ENCODE results near the gene CACNA1F. TPM values are rescaled to one million over a fixed set of nuclear protein-coding genes. Genes with fewer than 3 reads are reported as not detected.

CACNA1F gene
- total and polyA plus RNA-seq, 9 of the 15 experiments (the other 6 are each of a cell fraction or from before 2014, with no cell fraction given) = under 0.01 to 0.41 (median 0.03) TPM; not detected in 3

GRCh38 chrX:49157194-49157593 is 75.9 kb downstream of the CACNA1F start:
- H4K20me1 ChIP-seq (replicated peaks; ENCODE audit: control insufficient read depth, insufficient read depth, low read length) = no peaks in the 10 kb centered on the region
- 84% methylated on average over 9 of the region's 25 CpGs for WGBS (ENCODE audit: insufficient coverage, low coverage, missing lambda C conversion rate)
- H3K4me3 ChIP-seq = no peak overlapping the region
- POLR2A ChIA-PET = interaction anchor here (0.6 to 1.5 kb wide), 2 partner anchors 10 to 955 kb away, joined by 3 to 8 read pairs; no protein-coding TSS in a partner anchor
- no peak for DNase-seq (ENCODE audit: extremely low read depth in 1 of 4, low spot score in 3 of 4)
- intact Hi-C loops (cut with micrococcal nuclease) = no loop called here
- H3K9me1 ChIP-seq (ENCODE audit: control insufficient read depth, insufficient read depth, low read length) = no peaks in the 10 kb centered on the region
- no peaks in the 10 kb centered on the region for H3K9me3 ChIP-seq (replicated peaks; ENCODE audit: control insufficient read depth, insufficient read depth, low read depth, low read length)
- FAIRE-seq = no peak
- CTCF ChIA-PET (ENCODE audit: low intra/inter-chr PET ratio) = no interaction called here
- H3K27me3 ChIP-seq (ENCODE audit: control insufficient read depth in 2 of 2, insufficient read depth in 2 of 2, low read length in 2 of 2) = no peaks in the 10 kb centered on the region
- peaks cover 8% of the 10 kb centered on the region; the same call in 2 of the 3 replicates for H3K79me2 ChIP-seq (ENCODE audit: control insufficient read depth, insufficient read depth, low read length)
- no peaks in the 10 kb centered on the region for H3K36me3 ChIP-seq (ENCODE audit: control insufficient read depth, insufficient read depth, low read length)
- H2AFZ ChIP-seq (ENCODE audit: low read depth, low read length) = 0 out of 2 replicates have a peak overlapping the region, but pooled peaks have one; percentile 14
- BruUV-seq (replicated peaks) = no TSS peak
- H3K9ac ChIP-seq (ENCODE audit: insufficient read depth in 1 of 2, low read depth in 2 of 2, low read length in 2 of 2) = peak overlapping the region in 1 of 2 experiments; percentile 64; a peak in 2 of 4 replicates
- H3K4me2 ChIP-seq (ENCODE audit: insufficient read depth, low read length) = no peak overlapping the region
- H3K4me1 ChIP-seq (replicated peaks in 1 of 2; ENCODE audit: control insufficient read depth in 2 of 2, insufficient read depth in 2 of 2, low read length in 2 of 2) = peaks cover 4 to 28% of the 10 kb centered on the region in 2 experiments; a peak in 4 of 5 replicates
- ATAC-seq = no peak
- H3K27ac ChIP-seq (ENCODE audit: extremely low read depth, low read depth, low read length) = no peak overlapping the region
- in situ Hi-C loops (cut with MboI) = no loop called here
- TF ChIP-seq ZNF174 (CRISPR knock-in tag; IDR thresholded peaks at IDR 0.05) = no peak
- TF ChIP-seq SMARCA5 (IDR thresholded peaks at IDR 0.05) = no peak
- TF ChIP-seq KDM1A (IDR thresholded peaks at IDR 0.05) = no peak
- TF ChIP-seq ZNF589 (CRISPR knock-in tag; IDR thresholded peaks at IDR 0.05; ENCODE audit: low read depth) = no peak
- no peak for TF ChIP-seq ZNF609 (CRISPR knock-in tag; IDR thresholded peaks at IDR 0.05; ENCODE audit: borderline replicate concordance)
- TF ChIP-seq ZNF518B (CRISPR knock-in tag; IDR thresholded peaks at IDR 0.05) = no peak
- TF ChIP-seq ATF6 (CRISPR knock-in tag; IDR thresholded peaks at IDR 0.05) = no peak
- TF ChIP-seq MTF1 (CRISPR knock-in tag; IDR thresholded peaks at IDR 0.05; ENCODE audit: borderline replicate concordance) = no peak
- TF ChIP-seq ZBTB33 (CRISPR knock-in tag; IDR thresholded peaks at IDR 0.05) = peak; percentile 88
- TF ChIP-seq THRAP3 (IDR thresholded peaks at IDR 0.05; ENCODE audit: borderline replicate concordance) = no peak
